ENCODE data around the gene FAM83F. TPM values are rescaled to one million over a fixed set of nuclear protein-coding genes. Genes with fewer than 3 reads are reported as not detected.
A peak's percentile ranks its signal among the peaks of the same experiment; 100 is the strongest.

Gene FAM83F
- total and polyA plus RNA-seq, 2 donors: 2.1 to 3.1 TPM

GRCh38 chr22:40044870-40045834 is 50.4 kb downstream of the FAM83F start:
- H3K4me3 ChIP-seq (ENCODE audit: low read depth, low read length): peak overlapping the region; percentile 96
- no peaks in the 10 kb centered on the region for H3K4me1 ChIP-seq (ENCODE audit: insufficient read depth)
- H3K36me3 ChIP-seq (ENCODE audit: insufficient read depth): no peaks in the 10 kb centered on the region
- DNase-seq (ENCODE audit: extremely low spot score): no peak
- WGBS: under 1% methylated on average over 138 of the region's 138 CpGs
- H3K27ac ChIP-seq (ENCODE audit: low read depth): peak overlapping the region; percentile 91

- Histone ChIP-seq H3K36me3 (ENCODE audit: insufficient read depth) (no peaks in the 10 kb centered on the region), H3K4me3 (ENCODE audit: low read depth, low read length) (no peak overlapping the region), H3K4me1 (ENCODE audit: insufficient read depth) (no peaks in the 10 kb centered on the region), H3K27ac (ENCODE audit: low read depth) (no peak overlapping the region)
- 87% methylated on average over 9 of the region's 9 CpGs for WGBS
- DNase-seq (ENCODE audit: extremely low spot score): no peak
Measured at GRCh38 chr22:40046126-40046525, 51.4 kb downstream of the FAM83F start.

GRCh38 chr22:40050258-40050657 is 55.5 kb downstream of the FAM83F start:
- WGBS: 72% methylated on average over 3 of the region's 3 CpGs
- no peak for DNase-seq (ENCODE audit: extremely low spot score)
- Histone ChIP-seq H3K4me1 (ENCODE audit: insufficient read depth) (no peaks in the 10 kb centered on the region), H3K36me3 (ENCODE audit: insufficient read depth) (no peaks in the 10 kb centered on the region), H3K27ac (ENCODE audit: low read depth) (no peak overlapping the region), H3K4me3 (ENCODE audit: low read depth, low read length) (no peak overlapping the region)

- Histone ChIP-seq H3K36me3 (ENCODE audit: insufficient read depth) (no peaks in the 10 kb centered on the region), H3K4me1 (ENCODE audit: insufficient read depth) (no peaks in the 10 kb centered on the region), H3K4me3 (ENCODE audit: low read depth, low read length) (no peak overlapping the region), H3K27ac (ENCODE audit: low read depth) (no peak overlapping the region)
- 21% methylated on average over 3 of the region's 3 CpGs for WGBS
- DNase-seq (ENCODE audit: extremely low spot score): no peak
Measured at GRCh38 chr22:40051322-40051721, 56.6 kb downstream of the FAM83F start.

GRCh38 chr22:40053460-40053859 is 58.7 kb downstream of the FAM83F start:
- Histone ChIP-seq H3K4me3 (ENCODE audit: low read depth, low read length) (no peak overlapping the region), H3K4me1 (ENCODE audit: insufficient read depth) (no peaks in the 10 kb centered on the region), H3K27ac (ENCODE audit: low read depth) (no peak overlapping the region), H3K36me3 (ENCODE audit: insufficient read depth) (no peaks in the 10 kb centered on the region)
- 72% methylated on average over 1 of the region's 1 CpG for WGBS
- DNase-seq (ENCODE audit: extremely low spot score): no peak

GRCh38 chr22:40054486-40054885 is 59.7 kb downstream of the FAM83F start:
- 97% methylated on average over 2 of the region's 2 CpGs for WGBS
- Histone ChIP-seq H3K4me3 (ENCODE audit: low read depth, low read length) (no peak overlapping the region), H3K36me3 (ENCODE audit: insufficient read depth) (no peaks in the 10 kb centered on the region), H3K27ac (ENCODE audit: low read depth) (no peak overlapping the region), H3K4me1 (ENCODE audit: insufficient read depth) (no peaks in the 10 kb centered on the region)
- no peak for DNase-seq (ENCODE audit: extremely low spot score)

- no peak overlapping the region for H3K27ac ChIP-seq (ENCODE audit: low read depth)
- H3K4me3 ChIP-seq (ENCODE audit: low read depth, low read length): no peak overlapping the region
- H3K36me3 ChIP-seq (ENCODE audit: insufficient read depth): no peaks in the 10 kb centered on the region
- H3K4me1 ChIP-seq (ENCODE audit: insufficient read depth): no peaks in the 10 kb centered on the region
- no peak for DNase-seq (ENCODE audit: extremely low spot score)
- 73% methylated on average over 8 of the region's 8 CpGs for WGBS
Measured at GRCh38 chr22:40055143-40055883, 60.6 kb downstream of the FAM83F start.

- WGBS: 86% methylated on average over 4 of the region's 4 CpGs
- no peak for DNase-seq (ENCODE audit: extremely low spot score)
- Histone ChIP-seq H3K4me3 (ENCODE audit: low read depth, low read length) (no peak overlapping the region), H3K36me3 (ENCODE audit: insufficient read depth) (no peaks in the 10 kb centered on the region), H3K4me1 (ENCODE audit: insufficient read depth) (no peaks in the 10 kb centered on the region), H3K27ac (ENCODE audit: low read depth) (no peak overlapping the region)
Measured at GRCh38 chr22:40056154-40056553, 61.4 kb downstream of the FAM83F start.

GRCh38 chr22:40056559-40056958 is 61.8 kb downstream of the FAM83F start:
- no peaks in the 10 kb centered on the region for H3K36me3 ChIP-seq (ENCODE audit: insufficient read depth)
- DNase-seq (ENCODE audit: extremely low spot score): no peak
- H3K27ac ChIP-seq (ENCODE audit: low read depth): no peak overlapping the region
- 97% methylated on average over 3 of the region's 3 CpGs for WGBS
- no peak overlapping the region for H3K4me3 ChIP-seq (ENCODE audit: low read depth, low read length)
- H3K4me1 ChIP-seq (ENCODE audit: insufficient read depth): no peaks in the 10 kb centered on the region

- H3K36me3 ChIP-seq (ENCODE audit: insufficient read depth): no peaks in the 10 kb centered on the region
- H3K4me1 ChIP-seq (ENCODE audit: insufficient read depth): no peaks in the 10 kb centered on the region
- no peak for DNase-seq (ENCODE audit: extremely low spot score)
- H3K4me3 ChIP-seq (ENCODE audit: low read depth, low read length): no peak overlapping the region
- H3K27ac ChIP-seq (ENCODE audit: low read depth): no peak overlapping the region
Measured at GRCh38 chr22:40057652-40058051, 62.9 kb downstream of the FAM83F start.

- H3K36me3 ChIP-seq (ENCODE audit: insufficient read depth): no peaks in the 10 kb centered on the region
- no peak for DNase-seq (ENCODE audit: extremely low spot score)
- H3K4me3 ChIP-seq (ENCODE audit: low read depth, low read length): no peak overlapping the region
- WGBS: 80% methylated on average over 5 of the region's 5 CpGs
- no peaks in the 10 kb centered on the region for H3K4me1 ChIP-seq (ENCODE audit: insufficient read depth)
- no peak overlapping the region for H3K27ac ChIP-seq (ENCODE audit: low read depth)
Measured at GRCh38 chr22:40058265-40058664, 63.5 kb downstream of the FAM83F start.

- DNase-seq (ENCODE audit: extremely low spot score): no peak
- Histone ChIP-seq H3K4me3 (ENCODE audit: low read depth, low read length) (no peak overlapping the region), H3K27ac (ENCODE audit: low read depth) (no peak overlapping the region), H3K4me1 (ENCODE audit: insufficient read depth) (no peaks in the 10 kb centered on the region), H3K36me3 (ENCODE audit: insufficient read depth) (no peaks in the 10 kb centered on the region)
- 95% methylated on average over 3 of the region's 3 CpGs for WGBS
Measured at GRCh38 chr22:40065981-40066380, 71.2 kb downstream of the FAM83F start.

- DNase-seq (ENCODE audit: extremely low spot score): no peak
- Histone ChIP-seq H3K4me1 (ENCODE audit: insufficient read depth) (no peaks in the 10 kb centered on the region), H3K27ac (ENCODE audit: low read depth) (no peak overlapping the region), H3K4me3 (ENCODE audit: low read depth, low read length) (no peak overlapping the region), H3K36me3 (ENCODE audit: insufficient read depth) (no peaks in the 10 kb centered on the region)
- 93% methylated on average over 2 of the region's 2 CpGs for WGBS
Measured at GRCh38 chr22:40067639-40068038, 72.9 kb downstream of the FAM83F start.

- no peak for DNase-seq (ENCODE audit: extremely low spot score)
- H3K4me1 ChIP-seq (ENCODE audit: insufficient read depth): no peaks in the 10 kb centered on the region
Measured at GRCh38 chr22:40070701-40071100, 75.9 kb downstream of the FAM83F start.

More at GRCh38 chr22:40070701-40071100, 75.9 kb downstream of the FAM83F start:
- Histone ChIP-seq H3K4me3 (ENCODE audit: low read depth, low read length) (no peak overlapping the region), H3K36me3 (ENCODE audit: insufficient read depth) (no peaks in the 10 kb centered on the region), H3K27ac (ENCODE audit: low read depth) (no peak overlapping the region)
